Glomerular visceral epithelial cell (primary cell): Measurements from ENCODE around the gene EEF1AKMT3.

Experiments
- DNase-seq: peaks from one replicate; pipeline ENCODE4 v3.0.0-alpha.2; 2016; ENCODE audit errors: extremely low spot score

The EEF1AKMT3 gene

DNA sequence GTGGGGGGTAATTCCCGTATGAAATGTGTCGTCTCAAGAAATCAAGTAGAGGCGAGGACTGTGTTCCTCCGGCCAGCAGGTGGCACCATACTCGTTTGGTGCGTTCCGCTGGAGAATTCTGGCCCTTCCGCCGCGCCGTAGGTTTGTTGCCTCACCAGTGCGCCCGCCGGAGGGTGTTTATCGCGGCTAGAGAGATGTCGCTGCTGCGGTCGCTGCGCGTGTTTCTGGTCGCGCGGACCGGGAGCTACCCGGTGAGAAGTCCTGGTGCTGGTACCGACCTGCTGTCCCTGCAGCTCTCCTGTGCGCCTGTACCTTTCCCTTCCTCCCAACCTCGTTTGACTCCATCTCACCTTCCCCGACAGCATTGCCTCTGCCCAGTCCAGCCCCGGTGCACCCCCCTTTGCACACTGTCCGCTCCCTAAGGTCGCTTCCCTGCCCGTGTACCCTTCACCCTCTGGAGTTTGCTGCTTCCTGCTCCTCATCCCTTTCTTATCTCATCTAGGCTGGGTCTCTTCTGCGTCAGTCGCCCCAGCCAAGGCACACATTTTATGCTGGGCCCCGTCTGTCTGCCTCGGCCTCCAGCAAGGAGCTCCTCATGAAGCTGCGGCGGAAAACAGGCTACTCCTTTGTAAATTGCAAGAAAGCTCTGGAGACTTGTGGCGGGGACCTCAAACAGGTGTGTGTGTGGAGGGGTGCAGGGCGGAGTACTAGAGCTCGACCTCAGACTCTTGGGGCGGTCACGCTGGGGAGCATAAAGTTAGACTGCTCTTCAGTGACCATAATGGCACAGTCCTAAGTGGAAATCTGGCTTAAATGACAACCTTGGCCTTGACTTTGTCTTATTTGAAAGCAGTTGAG lies 10.4 kb downstream of the EEF1AKMT3 start, which contains the start of gene TSFM:
TSS of gene TSFM (plus strand) at position 180 of the 858 bp plus-strand sequence. CDS start at position 195, 15 bp downstream.
- peak; percentile 89 for DNase-seq

GRCh38 chr12:57783466-57783801 lies 11.0 kb downstream of the EEF1AKMT3 start:
- DNase-seq: no peak

GRCh38 chr12:57783861-57784260 lies 11.4 kb downstream of the EEF1AKMT3 start:
- no peak for DNase-seq

DNA sequence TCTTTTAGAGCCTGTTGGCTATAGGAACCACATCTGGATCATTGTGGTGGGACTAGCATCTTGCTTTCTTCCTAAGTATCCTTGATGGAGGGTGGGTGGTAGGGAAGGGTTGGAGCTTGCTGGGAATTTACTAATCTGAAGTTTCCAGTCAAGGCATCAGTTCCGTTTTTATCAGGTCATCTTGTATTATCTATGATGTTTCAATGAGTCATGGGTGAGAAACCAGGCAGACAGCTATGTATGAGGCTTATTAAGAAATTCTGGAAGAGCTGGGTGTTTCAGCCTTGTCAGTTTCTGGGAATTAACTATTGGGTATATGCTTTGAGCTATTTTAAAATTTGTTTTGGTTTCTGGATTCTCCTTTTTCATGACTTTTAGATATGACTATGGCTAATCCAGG lies 21.5 kb downstream of the EEF1AKMT3 start:
- no peak for DNase-seq

DNA sequence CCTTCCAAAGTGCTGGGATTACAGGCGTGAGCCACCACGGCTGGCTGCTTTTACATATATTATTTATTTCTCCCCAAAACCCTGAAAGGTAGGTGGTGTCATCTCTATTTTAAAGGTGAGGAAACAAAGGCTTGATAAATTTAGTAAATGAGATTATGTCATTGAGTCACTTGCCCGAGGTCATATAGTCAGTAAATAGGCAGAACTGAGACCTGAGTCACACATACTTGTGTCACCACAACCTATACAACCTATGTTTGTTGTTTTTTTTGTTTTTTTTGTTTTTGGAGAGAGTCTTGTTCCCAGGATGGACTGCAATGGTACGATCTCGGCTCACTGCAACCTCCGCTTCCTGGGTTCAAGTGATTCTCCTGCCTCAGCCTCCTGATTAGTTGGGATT lies 22.9 kb downstream of the EEF1AKMT3 start:
- no peak for DNase-seq

GRCh38 chr12:57796996-57797395 lies 24.6 kb downstream of the EEF1AKMT3 start:
- no peak for DNase-seq

- DNase-seq: no peak
These were observed 25.5 kb downstream of the EEF1AKMT3 start for GRCh38 chr12:57797933-57798332.

GRCh38 chr12:57800965-57801364 lies 28.6 kb downstream of the EEF1AKMT3 start:
- DNase-seq: no peak

DNA sequence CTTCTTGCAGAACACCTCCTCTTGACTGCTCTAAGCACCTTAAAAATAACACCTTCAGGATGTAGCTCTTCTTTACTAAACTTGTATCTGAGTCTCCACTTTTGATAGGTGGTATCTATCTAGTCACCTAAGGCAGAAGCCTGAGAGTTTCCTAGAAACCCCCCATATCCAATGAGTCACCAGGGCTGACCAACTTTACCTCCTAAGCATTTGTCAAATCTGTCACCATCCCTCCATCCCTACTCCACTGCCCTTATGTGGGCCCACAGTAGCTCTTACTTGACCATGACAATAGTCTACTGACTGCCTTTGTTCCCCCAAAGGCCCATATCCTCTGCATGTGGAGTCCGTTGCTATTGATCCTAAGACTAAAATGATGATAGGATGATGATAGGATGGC lies 30.2 kb downstream of the EEF1AKMT3 start:
- DNase-seq: no peak

- peak; percentile 41 for DNase-seq
These were observed 31.0 kb downstream of the EEF1AKMT3 start for GRCh38 chr12:57803319-57803893.

GRCh38 chr12:57806677-57807076 lies 34.3 kb downstream of the EEF1AKMT3 start:
- no peak for DNase-seq

- no peak for DNase-seq
These were observed 34.9 kb downstream of the EEF1AKMT3 start for GRCh38 chr12:57807285-57807684.

GRCh38 chr12:57808351-57808750 lies 35.9 kb downstream of the EEF1AKMT3 start:
- no peak for DNase-seq

DNA sequence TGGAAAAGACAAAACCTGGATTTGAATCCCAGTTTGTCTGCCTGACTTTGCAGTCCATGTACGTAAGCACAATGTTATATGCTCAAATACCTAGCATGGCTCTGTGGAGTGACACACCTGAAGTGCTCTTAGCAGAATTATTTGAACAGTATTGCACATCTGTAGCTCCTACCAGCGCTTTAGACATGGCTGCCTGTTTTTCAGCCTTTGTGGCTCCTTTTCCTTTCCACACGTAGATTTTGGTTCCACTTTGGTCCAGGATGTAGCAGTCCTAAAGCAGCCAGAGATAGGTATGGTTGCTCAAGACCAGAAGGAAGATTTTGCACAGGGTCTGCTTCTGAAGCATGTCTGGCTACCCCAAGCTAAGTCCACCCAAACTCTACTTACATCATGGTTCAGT lies 37.0 kb downstream of the EEF1AKMT3 start:
- DNase-seq: no peak

DNA sequence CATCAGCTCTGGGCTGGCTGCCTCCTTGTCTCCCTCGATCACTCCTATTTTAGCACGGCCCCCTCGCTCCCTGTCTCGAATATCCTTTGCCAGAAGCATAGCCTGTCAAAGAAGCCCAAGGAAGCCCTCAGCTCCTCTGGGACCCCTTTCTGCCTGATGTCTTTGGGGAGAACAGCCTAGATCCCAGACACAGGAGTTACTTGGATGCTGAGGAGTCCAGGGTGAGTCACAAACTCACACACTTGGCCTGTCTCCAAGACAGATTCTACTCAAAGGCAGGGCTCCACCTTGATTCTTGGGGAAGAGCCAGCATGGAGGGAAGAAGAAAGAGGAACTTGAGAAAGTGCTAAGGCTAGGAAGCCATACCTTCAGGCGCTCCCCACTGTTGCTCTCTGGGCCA lies 38.0 kb downstream of the EEF1AKMT3 start:
- DNase-seq: peak; percentile 73

DNA sequence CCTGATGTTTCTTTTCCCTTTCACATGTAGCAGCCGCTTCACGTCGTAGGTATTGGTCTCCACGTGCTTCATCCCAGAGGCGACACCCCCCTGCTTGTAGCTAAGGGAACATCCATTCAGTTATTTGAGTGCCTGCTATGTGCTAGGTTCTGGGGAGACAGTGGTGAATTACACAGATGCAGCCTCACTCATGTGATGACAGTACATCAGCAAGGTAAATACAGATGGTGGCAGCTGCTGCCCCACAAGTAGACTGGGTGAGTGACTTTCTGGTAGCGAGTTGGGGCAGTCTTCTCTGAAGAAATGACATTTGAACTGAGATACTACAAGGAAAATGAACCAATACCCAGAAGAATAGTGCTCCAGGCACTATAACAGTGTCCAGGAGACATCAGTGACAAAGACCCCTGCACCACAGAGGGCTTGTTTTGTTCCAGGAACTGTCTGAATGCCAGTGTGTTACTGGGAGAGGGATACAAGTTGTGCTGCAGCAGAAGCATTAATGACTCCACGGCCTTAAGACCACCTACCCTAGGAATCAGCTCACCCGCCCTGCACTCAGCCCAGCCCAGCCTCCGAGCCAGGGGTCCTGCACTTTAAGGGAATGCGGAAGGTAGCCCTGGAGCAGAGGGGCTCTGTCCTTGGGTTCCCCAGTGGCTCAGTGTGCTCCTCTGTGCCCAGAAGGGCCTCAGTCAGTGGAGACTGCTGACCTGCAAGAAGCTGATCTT lies 38.8 kb downstream of the EEF1AKMT3 start:
- DNase-seq: no peak

DNA sequence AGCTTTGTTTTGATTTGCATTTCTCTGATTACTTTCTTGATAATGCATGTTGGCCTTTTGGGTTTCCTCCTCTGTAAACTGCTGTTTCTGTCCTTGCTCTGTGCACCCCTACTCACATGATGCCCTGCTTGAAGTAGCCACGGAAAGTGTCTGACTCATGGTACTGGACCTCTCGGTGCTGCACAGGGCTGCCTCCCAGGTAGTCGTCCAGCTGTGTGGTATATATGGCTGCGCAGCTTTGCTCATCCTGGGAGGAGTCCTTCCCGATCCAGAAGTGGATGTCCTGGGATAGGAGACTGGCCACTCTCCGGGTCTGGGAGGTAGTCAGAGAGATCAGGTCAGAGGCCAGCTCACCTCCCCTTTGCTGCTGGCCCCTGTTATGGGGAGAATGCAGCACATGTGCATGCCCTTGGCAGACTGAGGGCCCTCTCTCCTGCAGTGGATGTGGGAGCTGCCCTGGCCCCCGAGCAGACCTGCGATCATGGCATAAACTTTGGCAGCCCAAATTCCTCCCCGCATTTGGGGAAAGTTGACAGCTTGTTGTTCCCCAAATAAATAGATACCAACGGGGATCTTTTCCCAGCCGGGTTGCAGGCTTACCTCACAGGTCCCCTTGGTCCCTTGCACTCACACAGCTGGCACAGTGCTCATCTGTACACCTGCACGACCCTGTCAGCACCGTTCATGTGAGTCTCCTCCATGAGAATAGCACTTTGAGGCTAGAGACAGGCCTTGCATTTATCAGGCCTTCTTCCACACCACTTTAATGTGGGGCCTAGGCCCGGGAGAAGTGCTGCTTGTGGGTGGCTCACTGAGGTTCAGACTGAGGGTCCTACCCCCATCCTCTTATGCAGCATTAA lies 40.9 kb downstream of the EEF1AKMT3 start:
- DNase-seq: peak; percentile 32

DNA sequence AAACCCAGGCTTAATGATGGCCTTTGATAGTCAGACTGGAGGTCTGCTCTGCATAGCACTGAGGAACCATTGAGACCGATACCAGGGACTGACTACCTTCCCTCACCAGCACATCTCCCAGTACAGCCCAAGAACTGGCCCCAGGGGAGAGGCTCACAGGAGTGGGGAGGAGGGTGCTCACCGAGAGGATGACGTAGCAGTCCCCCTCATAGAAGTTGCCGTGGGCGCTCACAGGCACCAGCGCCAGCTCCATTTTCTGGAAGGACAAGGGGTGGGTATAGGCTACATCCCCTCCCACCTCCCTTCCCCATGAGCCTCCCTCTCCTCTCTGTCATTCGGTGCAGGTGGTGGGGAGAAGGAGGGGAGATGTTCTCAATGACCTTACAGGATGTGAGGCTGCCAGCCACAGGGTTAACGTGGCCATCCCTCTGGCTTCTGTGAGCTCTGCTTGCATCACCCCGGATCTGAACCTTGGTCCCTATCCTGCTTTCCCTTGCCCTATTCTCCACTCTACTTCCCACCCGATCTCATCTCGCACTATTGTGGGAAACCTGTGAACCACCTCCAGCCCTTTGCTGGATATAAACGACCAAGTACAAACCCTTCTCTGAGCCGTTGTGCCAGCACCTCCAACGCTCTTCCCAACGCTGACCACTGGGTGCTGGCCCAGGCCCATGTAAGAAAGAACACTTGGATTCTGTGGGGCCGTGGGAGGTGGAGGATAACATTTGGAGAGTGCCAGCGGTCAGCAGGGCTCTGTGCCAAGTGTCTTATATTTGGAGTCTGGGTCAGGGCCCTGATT lies 41.8 kb downstream of the EEF1AKMT3 start:
- DNase-seq: no peak

GRCh38 chr12:57815177-57816000 lies 43.0 kb downstream of the EEF1AKMT3 start:
- no peak for DNase-seq
